ACC112 (cell line): ENCODE results near the gene NAV2.

Experiments used
- H2AFZ ChIP-seq: fragments of 200-600 bp; sonication (generic); one replicate; pipeline ENCODE4 v1.6.0; 2017; ENCODE audit warnings: antibody characterized with exemption, low read length; ENCODE audit not compliant: unreplicated experiment
- H3K27ac ChIP-seq: fragments of 200-600 bp; sonication (generic); 2 replicates; pipeline ENCODE4 v1.5.1; 2014; ENCODE audit warnings: low read depth, mild to moderate bottlenecking, antibody characterized with exemption, low read length, moderate library complexity
- H3K27me3 ChIP-seq: fragments of 200-600 bp; sonication (generic); 2 replicates; pipeline ENCODE4 v1.6.1; 2014; ENCODE audit warnings: mild to moderate bottlenecking, antibody characterized with exemption, low read length, moderate library complexity, mixed read lengths; ENCODE audit not compliant: insufficient read depth
- H3K36me3 ChIP-seq: fragments of 200-600 bp; sonication (generic); 2 replicates; pipeline ENCODE4 v1.6.1; 2016; ENCODE audit warnings: mild to moderate bottlenecking, antibody characterized with exemption, low read length, moderate library complexity, mixed read lengths; ENCODE audit not compliant: insufficient read depth
- H3K4me1 ChIP-seq: fragments of 200-600 bp; sonication (generic); one replicate; pipeline ENCODE4 v1.6.1; 2016; ENCODE audit warnings: low read length, mixed read lengths; ENCODE audit not compliant: insufficient read depth, unreplicated experiment, control insufficient read depth
- H3K4me3 ChIP-seq: fragments of 200-600 bp; sonication (generic); 2 replicates; pipeline ENCODE4 v1.5.1; 2014; ENCODE audit warnings: mild to moderate bottlenecking, low read depth, low read length
- H3K79me2 ChIP-seq: fragments of 200-600 bp; sonication (generic); one replicate; pipeline ENCODE4 v1.6.0; 2016; ENCODE audit warnings: low read length; ENCODE audit not compliant: control insufficient read depth, unreplicated experiment, insufficient read depth

The NAV2 gene

GRCh38 chr11:20132667-20133039 is 420.0 kb downstream of the NAV2 start:
- no peaks in the 10 kb centered on the region for H3K79me2 ChIP-seq
- H2AFZ ChIP-seq: no peak overlapping the region
- no peaks in the 10 kb centered on the region for H3K27me3 ChIP-seq
- no peak overlapping the region; the same call in 1 of the 2 replicates for H3K4me3 ChIP-seq
- H3K4me1 ChIP-seq: no peaks in the 10 kb centered on the region
- no peak overlapping the region for H3K27ac ChIP-seq
- H3K36me3 ChIP-seq: no peaks in the 10 kb centered on the region

- Histone ChIP-seq H3K27me3 (no peaks in the 10 kb centered on the region), H3K4me1 (no peaks in the 10 kb centered on the region), H3K36me3 (no peaks in the 10 kb centered on the region), H3K79me2 (no peaks in the 10 kb centered on the region), H3K4me3 (no peak overlapping the region), H3K27ac (no peak overlapping the region), H2AFZ (no peak overlapping the region)
Measured at GRCh38 chr11:20134991-20135736, 422.5 kb downstream of the NAV2 start.

- Histone ChIP-seq H3K4me3 (no peak overlapping the region), H2AFZ (no peak overlapping the region), H3K36me3 (no peaks in the 10 kb centered on the region), H3K4me1 (no peaks in the 10 kb centered on the region), H3K27ac (no peak overlapping the region), H3K27me3 (no peaks in the 10 kb centered on the region), H3K79me2 (no peaks in the 10 kb centered on the region)
Measured at GRCh38 chr11:20137637-20138036, 425.0 kb downstream of the NAV2 start.

GRCh38 chr11:20138707-20139106 is 426.1 kb downstream of the NAV2 start:
- Histone ChIP-seq H3K79me2 (no peaks in the 10 kb centered on the region), H3K36me3 (no peaks in the 10 kb centered on the region), H2AFZ (no peak overlapping the region)

GRCh38 chr11:20154381-20154780 is 441.7 kb downstream of the NAV2 start:
- Histone ChIP-seq H3K36me3 (no peaks in the 10 kb centered on the region), H3K27me3 (peaks cover 67% of the 10 kb centered on the region), H3K4me1 (peaks cover 5% of the 10 kb centered on the region), H3K79me2 (no peaks in the 10 kb centered on the region), H3K27ac (no peak overlapping the region), H3K4me3 (no peak overlapping the region), H2AFZ (no peak overlapping the region)

More at GRCh38 chr11:20138707-20139106, 426.1 kb downstream of the NAV2 start:
- Histone ChIP-seq H3K27ac (no peak overlapping the region), H3K27me3 (no peaks in the 10 kb centered on the region; the same call in 1 of the 2 replicates), H3K4me3 (no peak overlapping the region), H3K4me1 (no peaks in the 10 kb centered on the region)

GRCh38 chr11:20155683-20156279 is 443.1 kb downstream of the NAV2 start:
- no peaks in the 10 kb centered on the region for H3K36me3 ChIP-seq
- H3K27me3 ChIP-seq: peaks cover 71% of the 10 kb centered on the region
- no peak overlapping the region for H3K4me3 ChIP-seq
- H3K27ac ChIP-seq: no peak overlapping the region
- H2AFZ ChIP-seq: no peak overlapping the region
- H3K4me1 ChIP-seq: peaks cover 5% of the 10 kb centered on the region
- no peaks in the 10 kb centered on the region for H3K79me2 ChIP-seq

GRCh38 chr11:20156280-20156875 is 443.7 kb downstream of the NAV2 start:
- Histone ChIP-seq H3K27ac (no peak overlapping the region), H3K79me2 (no peaks in the 10 kb centered on the region), H3K4me3 (no peak overlapping the region), H3K27me3 (peaks cover 76% of the 10 kb centered on the region), H3K36me3 (no peaks in the 10 kb centered on the region), H2AFZ (no peak overlapping the region), H3K4me1 (peaks cover 5% of the 10 kb centered on the region)

- Histone ChIP-seq H3K36me3 (no peaks in the 10 kb centered on the region), H3K4me1 (peaks cover 5% of the 10 kb centered on the region), H3K27ac (no peak overlapping the region), H3K79me2 (no peaks in the 10 kb centered on the region), H2AFZ (no peak overlapping the region), H3K4me3 (no peak overlapping the region; the same call in 1 of the 2 replicates), H3K27me3 (peaks cover 79% of the 10 kb centered on the region)
Measured at GRCh38 chr11:20156876-20157613, 444.4 kb downstream of the NAV2 start.

- Histone ChIP-seq H3K79me2 (no peaks in the 10 kb centered on the region), H3K27me3 (peaks cover 86% of the 10 kb centered on the region), H2AFZ (no peak overlapping the region), H3K4me1 (peaks cover 6% of the 10 kb centered on the region), H3K4me3 (no peak overlapping the region), H3K36me3 (no peaks in the 10 kb centered on the region), H3K27ac (no peak overlapping the region)
Measured at GRCh38 chr11:20157728-20158127, 445.1 kb downstream of the NAV2 start.

- Histone ChIP-seq H3K4me3 (no peak overlapping the region), H3K27me3 (peaks cover 96% of the 10 kb centered on the region), H3K4me1 (peaks cover 10% of the 10 kb centered on the region)
Measured at GRCh38 chr11:20158597-20159257, 446.1 kb downstream of the NAV2 start.

More at GRCh38 chr11:20158597-20159257, 446.1 kb downstream of the NAV2 start:
- no peaks in the 10 kb centered on the region for H3K79me2 ChIP-seq
- H2AFZ ChIP-seq: no peak overlapping the region
- H3K36me3 ChIP-seq: no peaks in the 10 kb centered on the region
- H3K27ac ChIP-seq: no peak overlapping the region
